SK-N-SH (cell line): ENCODE results near the gene PRKN. TPM values are rescaled to one million over a fixed set of nuclear protein-coding genes. Genes with fewer than 3 reads are reported as not detected.

Source experiments
- CTCF ChIA-PET: fragments of 300-600, 350-600 bp; formaldehyde crosslinking; extraction: SDS; loops from one replicate; lab custom pipeline; 2021; lab: Yijun Ruan, JAX
- POLR2A ChIA-PET: fragments of 350-600 bp; sonication (Branson Sonifier 250); formaldehyde crosslinking; extraction: SDS; loops from one replicate; lab custom pipeline; 2020; ENCODE audit warnings: antibody characterized with exemption, inconsistent platforms; lab: Yijun Ruan, JAX
- DNase-seq: peaks from one replicate; pipeline ENCODE4 v3.0.0; 2012
- H2AFZ ChIP-seq: fragments of 200-600 bp; sonication (generic); 2 replicates; pipeline ENCODE4 v1.8.1; 2016; ENCODE audit warnings: antibody characterized with exemption, mild to moderate bottlenecking, low read depth
- H3F3A ChIP-seq: fragments of 200-600 bp; sonication (generic); replicated peaks from 2 replicates; pipeline ENCODE3; 2016; ENCODE audit warnings: antibody characterized with exemption, mild to moderate bottlenecking; ENCODE audit not compliant: insufficient read depth
- H3K27ac ChIP-seq, 2 experiments: fragments of 200-500 bp in 1 of 2; fragments of 200-600 bp in 1 of 2; sonication (Bioruptor generic) in 1 of 2; sonication (generic), shearing (Covaris generic) in 1 of 2; 2 replicates each; pipeline versions ENCODE4 v1.5.1 to v1.6.1; 2014 to 2016; ENCODE audit warnings: low read depth in 2 of 2, inconsistent platforms in 1 of 2, low read length in 1 of 2, mild to moderate bottlenecking in 1 of 2, mixed read lengths in 1 of 2
- H3K27me3 ChIP-seq: fragments of 200-600 bp; sonication (generic), shearing (Covaris generic); 2 replicates; pipeline ENCODE4 v1.6.1; 2016; ENCODE audit warnings: mixed run types; ENCODE audit not compliant: insufficient read depth
- H3K36me3 ChIP-seq, 2 experiments: fragments of 200-500 bp in 1 of 2; fragments of 200-600 bp in 1 of 2; sonication (Bioruptor generic) in 1 of 2; sonication (generic) in 1 of 2; replicated peaks in 1 of 2; 2 replicates each; pipeline versions ENCODE3 to v1.5.1; 2014 to 2016; ENCODE audit warnings: low read length in 1 of 2, mild to moderate bottlenecking in 1 of 2; ENCODE audit not compliant: insufficient read depth in 2 of 2, control insufficient read depth in 1 of 2
- H3K4me1 ChIP-seq, 2 experiments: fragments of 200-500 bp in 1 of 2; fragments of 200-600 bp in 1 of 2; sonication (Bioruptor generic) in 1 of 2; sonication (generic), shearing (Covaris generic) in 1 of 2; 2 replicates each; pipeline versions ENCODE4 v1.5.1 to v1.6.1; 2014 to 2016; ENCODE audit warnings: low read depth in 1 of 2, low read length in 1 of 2, mixed run types in 1 of 2; ENCODE audit not compliant: insufficient read depth in 2 of 2, control insufficient read depth in 1 of 2
- H3K4me2 ChIP-seq: fragments of 200-600 bp; sonication (generic), shearing (Covaris generic); 2 replicates; pipeline ENCODE4 v1.6.1; 2017; ENCODE audit warnings: mixed run types
- H3K4me3 ChIP-seq, 2 experiments: fragments of 200-500 bp in 1 of 2; fragments of 200-600 bp in 1 of 2; sonication (Bioruptor generic) in 1 of 2; sonication (generic), shearing (Covaris generic) in 1 of 2; 2 replicates each; pipeline versions ENCODE4 v1.5.1 to v1.8.1; 2014 to 2016; ENCODE audit warnings: low read depth in 2 of 2, inconsistent platforms in 1 of 2, low read length in 1 of 2, mild to moderate bottlenecking in 1 of 2, mixed read lengths in 1 of 2, moderate library complexity in 1 of 2
- H3K79me2 ChIP-seq: fragments of 200-600 bp; sonication (generic); 2 replicates; pipeline ENCODE4 v1.8.1; 2017; ENCODE audit warnings: mild to moderate bottlenecking; ENCODE audit not compliant: insufficient read depth
- H3K9ac ChIP-seq: fragments of 200-600 bp; sonication (generic); 2 replicates; pipeline ENCODE4 v1.6.1; 2017; ENCODE audit warnings: mixed run types
- H3K9me2 ChIP-seq: fragments of 200-600 bp; sonication (generic); 2 replicates; pipeline ENCODE4 v1.6.1; 2017; ENCODE audit warnings: mixed run types
- H3K9me3 ChIP-seq: fragments of 200-600 bp; sonication (generic); 2 replicates; pipeline ENCODE4 v1.6.1; 2017; ENCODE audit warnings: mixed run types, mild to moderate bottlenecking, moderate library complexity
- H4K20me1 ChIP-seq: fragments of 200-600 bp; sonication (generic); 2 replicates; pipeline ENCODE4 v1.6.1; 2017; ENCODE audit warnings: mild to moderate bottlenecking, mixed run types; ENCODE audit not compliant: insufficient read depth
- ELF1 ChIP-seq: IDR thresholded peaks from 2 replicates; pipeline ENCODE4 v1.4.0; 2012
- EP300 ChIP-seq, 2 experiments: IDR thresholded peaks; 2 replicates each; pipeline versions ENCODE4 v1.4.0 to v1.6.1; 2012; ENCODE audit warnings: borderline replicate concordance in 1 of 2, low read depth in 1 of 2, low read length in 1 of 2
- EZH2phosphoT487 ChIP-seq: fragments of 200-600 bp; sonication (generic); IDR thresholded peaks from 2 replicates; pipeline ENCODE4 v1.6.1; 2017; ENCODE audit warnings: low read depth, mixed run types, mild to moderate bottlenecking, antibody characterized with exemption, moderate library complexity, borderline replicate concordance
- FOXJ3 ChIP-seq: sonication (generic); formaldehyde crosslinking; IDR thresholded peaks from 2 replicates; pipeline ENCODE4 v1.5.1; 2020; ENCODE audit warnings: mild to moderate bottlenecking, missing genetic modification reagents
- GATA2 ChIP-seq: sonication (generic); formaldehyde crosslinking; IDR thresholded peaks from 2 replicates; pipeline ENCODE4 v1.5.0; 2020; ENCODE audit warnings: mild to moderate bottlenecking, missing genetic modification reagents
- JUND ChIP-seq: IDR thresholded peaks from 2 replicates; pipeline ENCODE4 v1.4.0; 2012
- MXI1 ChIP-seq: IDR thresholded peaks from 2 replicates; pipeline ENCODE4 v1.6.1; 2012; ENCODE audit warnings: mild to moderate bottlenecking, low read depth, low read length, improper control_type of control experiment
- NFIC ChIP-seq: IDR thresholded peaks from 2 replicates; pipeline ENCODE4 v1.4.0; 2012; ENCODE audit warnings: borderline replicate concordance
- NRF1 ChIP-seq: IDR thresholded peaks from 2 replicates; pipeline ENCODE4 v1.6.1; 2012; ENCODE audit warnings: low read depth, mild to moderate bottlenecking, low read length
- POLR2AphosphoS5 ChIP-seq: IDR thresholded peaks from 2 replicates; pipeline ENCODE4 v1.6.1; 2012; ENCODE audit warnings: low read depth, low read length
- RAD21 ChIP-seq: IDR thresholded peaks from 2 replicates; pipeline ENCODE4 v1.6.1; 2012; ENCODE audit warnings: mild to moderate bottlenecking, low read length
- SIN3A ChIP-seq: IDR thresholded peaks from 2 replicates; pipeline ENCODE4 v1.6.1; 2012; ENCODE audit warnings: low read depth, mild to moderate bottlenecking, low read length, moderate library complexity, borderline replicate concordance
- SMC3 ChIP-seq: IDR thresholded peaks from 2 replicates; pipeline ENCODE4 v1.6.1; 2012; ENCODE audit warnings: low read depth, low read length, improper control_type of control experiment
- TAF1 ChIP-seq: IDR thresholded peaks from 2 replicates; pipeline ENCODE4 v1.6.1; 2012; ENCODE audit warnings: low read depth, mild to moderate bottlenecking, low read length, moderate library complexity, borderline replicate concordance
- TCF12 ChIP-seq: IDR thresholded peaks from 2 replicates; pipeline ENCODE4 v1.4.0; 2012
- TEAD4 ChIP-seq: IDR thresholded peaks from 2 replicates; pipeline ENCODE4 v1.4.0; 2012; ENCODE audit warnings: mild to moderate bottlenecking, borderline replicate concordance; ENCODE audit not compliant: insufficient read depth
- YY1 ChIP-seq: IDR thresholded peaks from 2 replicates; pipeline ENCODE4 v1.4.0; 2012; ENCODE audit warnings: low read depth, mild to moderate bottlenecking
- WGBS: methylation state at CpG from one replicate; pipeline ENCODE4 v1.1.6; 2017; ENCODE audit warnings: low lambda C conversion rate; 5-methylcytosine and 5-hydroxymethylcytosine counted together
- polyA plus RNA-seq, 3 experiments: library from polyadenylated mRNA; depleted of rRNA; stranded (reverse); fragments of >200 nt; gene quantifications; 2 replicates each; pipeline ENCODE4 v1.2.3, GENCODE V29; 2012
- TF ChIP-seq, protein P1 (sequence below): IDR thresholded peaks from 2 replicates; pipeline ENCODE4 v1.4.0; 2012; ENCODE audit warnings: low read depth
- TF ChIP-seq, protein P2 (sequence below): fragments of 200-600 bp; sonication (generic); IDR thresholded peaks from 2 replicates; pipeline ENCODE4 v1.6.1; 2017; ENCODE audit warnings: antibody characterized with exemption, mild to moderate bottlenecking, moderate library complexity
- TF ChIP-seq, protein P3 (sequence below): IDR thresholded peaks from 2 replicates; pipeline ENCODE4; 2012
- TF ChIP-seq, protein P4 (sequence below): IDR thresholded peaks from 2 replicates; pipeline ENCODE4 v1.4.0; 2012; ENCODE audit warnings: low read depth, borderline replicate concordance

PRKN gene
- polyA plus RNA-seq, 1 of the 3 experiments (the other 2 are of a cell fraction): 0.76 TPM

DNA sequence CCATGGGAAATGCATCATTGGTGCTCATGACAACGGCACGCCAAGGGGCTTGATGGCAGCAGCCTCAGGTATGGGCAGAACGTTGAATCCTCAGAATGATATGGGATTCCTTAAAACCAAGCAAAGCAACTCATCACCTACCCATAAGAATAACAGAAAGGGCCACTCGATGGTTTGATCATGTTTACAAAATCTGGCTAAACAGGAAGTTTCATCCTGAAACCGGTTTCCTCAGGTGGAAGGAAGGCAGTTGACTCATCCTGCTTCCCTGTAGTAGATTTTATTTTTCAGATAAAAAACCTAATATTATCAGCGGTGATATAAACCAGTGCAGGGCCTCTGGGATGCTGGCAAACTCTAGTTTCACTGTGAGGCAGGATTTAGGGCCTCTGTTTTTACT is 1316.8 kb downstream of the PRKN start:
- Histone ChIP-seq H4K20me1 (no peaks in the 10 kb centered on the region), H3F3A (peaks cover 9% of the 10 kb centered on the region), H3K9me3 (no peaks in the 10 kb centered on the region), H3K9me2 (no peaks in the 10 kb centered on the region), H3K79me2 (no peaks in the 10 kb centered on the region), H3K9ac (no peak overlapping the region), H3K4me2 (no peak overlapping the region), H2AFZ (no peak overlapping the region), H3K36me3 (no peaks in the 10 kb centered on the region), H3K4me3 (no peak overlapping the region), H3K27me3 (no peaks in the 10 kb centered on the region), H3K27ac (no peak overlapping the region), H3K4me1 (peaks cover 0 to 21% of the 10 kb centered on the region in 2 experiments; a peak in 3 of 4 replicates)
- TF ChIP-seq ELF1 (no peak), TAF1 (no peak), MXI1 (no peak), JUND (no peak), POLR2AphosphoS5 (no peak), TCF12 (no peak), NRF1 (no peak)
- TF ChIP-seq, protein P1, sequence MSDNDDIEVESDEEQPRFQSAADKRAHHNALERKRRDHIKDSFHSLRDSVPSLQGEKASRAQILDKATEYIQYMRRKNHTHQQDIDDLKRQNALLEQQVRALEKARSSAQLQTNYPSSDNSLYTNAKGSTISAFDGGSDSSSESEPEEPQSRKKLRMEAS: no peak
- TF ChIP-seq, protein P2, sequence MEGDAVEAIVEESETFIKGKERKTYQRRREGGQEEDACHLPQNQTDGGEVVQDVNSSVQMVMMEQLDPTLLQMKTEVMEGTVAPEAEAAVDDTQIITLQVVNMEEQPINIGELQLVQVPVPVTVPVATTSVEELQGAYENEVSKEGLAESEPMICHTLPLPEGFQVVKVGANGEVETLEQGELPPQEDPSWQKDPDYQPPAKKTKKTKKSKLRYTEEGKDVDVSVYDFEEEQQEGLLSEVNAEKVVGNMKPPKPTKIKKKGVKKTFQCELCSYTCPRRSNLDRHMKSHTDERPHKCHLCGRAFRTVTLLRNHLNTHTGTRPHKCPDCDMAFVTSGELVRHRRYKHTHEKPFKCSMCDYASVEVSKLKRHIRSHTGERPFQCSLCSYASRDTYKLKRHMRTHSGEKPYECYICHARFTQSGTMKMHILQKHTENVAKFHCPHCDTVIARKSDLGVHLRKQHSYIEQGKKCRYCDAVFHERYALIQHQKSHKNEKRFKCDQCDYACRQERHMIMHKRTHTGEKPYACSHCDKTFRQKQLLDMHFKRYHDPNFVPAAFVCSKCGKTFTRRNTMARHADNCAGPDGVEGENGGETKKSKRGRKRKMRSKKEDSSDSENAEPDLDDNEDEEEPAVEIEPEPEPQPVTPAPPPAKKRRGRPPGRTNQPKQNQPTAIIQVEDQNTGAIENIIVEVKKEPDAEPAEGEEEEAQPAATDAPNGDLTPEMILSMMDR: no peak
- CTCF ChIA-PET: interaction anchor here (5.1 kb wide), 1 partner anchor 8 kb away, joined by 29 read pairs; no protein-coding TSS in a partner anchor
- no peak for DNase-seq
- WGBS: 89% methylated on average over 6 of the region's 6 CpGs
- POLR2A ChIA-PET: no interaction called here

DNA sequence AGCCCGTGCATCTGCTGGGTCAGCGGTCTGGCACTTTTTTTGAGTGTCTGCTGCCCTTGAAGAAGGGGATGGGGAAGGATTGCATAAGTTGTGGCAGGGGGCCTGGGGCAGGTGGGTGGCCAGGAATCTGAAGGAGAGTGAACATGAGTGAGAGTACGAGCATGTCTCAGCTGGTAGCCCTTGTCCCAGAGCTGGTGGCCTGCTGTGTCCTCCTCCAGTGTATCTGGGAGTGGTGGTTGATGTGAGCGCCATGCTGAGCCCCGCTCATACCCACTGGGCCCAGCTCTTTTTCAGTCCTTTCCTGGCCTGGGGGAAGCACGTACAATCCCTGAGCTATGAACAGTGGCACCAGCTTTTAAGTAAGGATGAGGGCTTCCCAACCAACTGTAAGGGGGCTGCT is 1317.5 kb downstream of the PRKN start:
- CTCF ChIA-PET: interaction anchor here (5.1 kb wide), 1 partner anchor 8 kb away, joined by 29 read pairs; no protein-coding TSS in a partner anchor
- H4K20me1 ChIP-seq: no peaks in the 10 kb centered on the region
- H3K4me1 ChIP-seq: peaks cover 0 to 21% of the 10 kb centered on the region in 2 experiments; a peak in 3 of 4 replicates
- TF ChIP-seq, protein P2: no peak
- no peak for TF ChIP-seq EP300 (IDR thresholded peaks at IDR 0.05; ENCODE audit: borderline replicate concordance in 1 of 2, low read depth in 1 of 2, low read length in 1 of 2)
- TF ChIP-seq TCF12: no peak
- no peak for TF ChIP-seq FOXJ3
- no peak for TF ChIP-seq SMC3
- no peak for TF ChIP-seq RAD21
- TF ChIP-seq, protein P3, sequence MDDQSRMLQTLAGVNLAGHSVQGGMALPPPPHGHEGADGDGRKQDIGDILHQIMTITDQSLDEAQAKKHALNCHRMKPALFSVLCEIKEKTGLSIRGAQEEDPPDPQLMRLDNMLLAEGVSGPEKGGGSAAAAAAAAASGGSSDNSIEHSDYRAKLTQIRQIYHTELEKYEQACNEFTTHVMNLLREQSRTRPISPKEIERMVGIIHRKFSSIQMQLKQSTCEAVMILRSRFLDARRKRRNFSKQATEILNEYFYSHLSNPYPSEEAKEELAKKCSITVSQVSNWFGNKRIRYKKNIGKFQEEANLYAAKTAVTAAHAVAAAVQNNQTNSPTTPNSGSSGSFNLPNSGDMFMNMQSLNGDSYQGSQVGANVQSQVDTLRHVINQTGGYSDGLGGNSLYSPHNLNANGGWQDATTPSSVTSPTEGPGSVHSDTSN: no peak
- TF ChIP-seq TEAD4: no peak
- TF ChIP-seq GATA2 (CRISPR knock-in tag): no peak
- TF ChIP-seq YY1: no peak
- TF ChIP-seq, protein P4, sequence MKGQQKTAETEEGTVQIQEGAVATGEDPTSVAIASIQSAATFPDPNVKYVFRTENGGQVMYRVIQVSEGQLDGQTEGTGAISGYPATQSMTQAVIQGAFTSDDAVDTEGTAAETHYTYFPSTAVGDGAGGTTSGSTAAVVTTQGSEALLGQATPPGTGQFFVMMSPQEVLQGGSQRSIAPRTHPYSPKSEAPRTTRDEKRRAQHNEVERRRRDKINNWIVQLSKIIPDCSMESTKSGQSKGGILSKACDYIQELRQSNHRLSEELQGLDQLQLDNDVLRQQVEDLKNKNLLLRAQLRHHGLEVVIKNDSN: no peak
- no peak for TF ChIP-seq NFIC
- no peak for TF ChIP-seq MXI1
- TF ChIP-seq POLR2AphosphoS5: no peak
- no peak for TF ChIP-seq JUND
- TF ChIP-seq SIN3A: no peak
- no peak for TF ChIP-seq EZH2phosphoT487
- TF ChIP-seq NRF1: no peak
- no peak overlapping the region for H3K4me2 ChIP-seq
- DNase-seq: no peak
- H3K9me2 ChIP-seq: no peaks in the 10 kb centered on the region
- no peaks in the 10 kb centered on the region for H3K9me3 ChIP-seq
- H3K36me3 ChIP-seq: no peaks in the 10 kb centered on the region
- no peaks in the 10 kb centered on the region for H3K27me3 ChIP-seq
- H3K4me3 ChIP-seq: no peak overlapping the region
- H3K27ac ChIP-seq: no peak overlapping the region
- H3K9ac ChIP-seq: no peak overlapping the region
- peaks cover 9% of the 10 kb centered on the region for H3F3A ChIP-seq
- no peak overlapping the region for H2AFZ ChIP-seq
- POLR2A ChIA-PET: no interaction called here
- WGBS: 96% methylated on average over 5 of the region's 6 CpGs
- H3K79me2 ChIP-seq: no peaks in the 10 kb centered on the region
